ENCODE measurements around the gene PHOX2A. TPM values are rescaled to one million over a fixed set of nuclear protein-coding genes. Genes with fewer than 3 reads are reported as not detected.

PHOX2A gene
- total RNA-seq, 5 donors from 2014 or later (not counting 1 experiment from before 2014, with no cell fraction given) = not detected

DNA sequence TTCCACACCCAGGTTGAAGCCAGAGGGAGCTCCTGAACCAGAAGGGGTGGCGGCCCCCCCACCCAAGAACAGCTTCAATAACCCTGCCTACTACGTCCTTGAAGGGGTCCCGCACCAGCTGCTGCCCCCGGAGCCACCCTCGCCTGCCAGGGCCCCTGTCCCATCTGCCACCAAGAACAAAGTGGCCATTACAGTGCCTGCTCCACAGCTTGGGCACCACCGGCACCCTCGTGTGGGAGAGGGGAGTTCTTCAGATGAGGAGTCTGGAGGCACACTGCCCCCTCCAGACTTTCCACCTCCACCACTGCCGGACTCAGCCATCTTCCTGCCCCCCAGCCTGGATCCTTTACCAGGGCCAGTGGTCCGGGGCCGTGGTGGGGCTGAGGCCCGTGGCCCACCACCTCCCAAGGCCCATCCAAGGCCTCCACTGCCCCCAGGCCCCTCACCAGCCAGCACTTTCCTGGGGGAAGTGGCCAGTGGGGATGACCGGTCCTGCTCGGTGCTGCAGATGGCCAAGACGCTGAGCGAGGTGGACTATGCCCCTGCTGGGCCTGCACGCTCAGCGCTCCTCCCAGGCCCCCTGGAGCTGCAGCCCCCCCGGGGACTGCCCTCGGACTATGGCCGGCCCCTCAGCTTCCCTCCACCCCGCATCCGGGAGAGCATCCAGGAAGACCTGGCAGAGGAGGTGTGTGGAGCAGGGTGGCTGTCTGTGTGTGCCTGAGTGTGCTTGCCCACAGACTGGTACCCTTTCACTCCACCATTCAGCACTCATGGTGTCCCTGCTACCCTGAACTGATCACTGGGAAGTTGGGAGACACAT lies 6.7 kb downstream of the PHOX2A start:
- ATAC-seq (replicated peaks in 1 of 4) (no peak), DNase-seq (no peak)
- H3K27me3 Mint-ChIP-seq = peaks cover 24 to 28% of the 10 kb centered on the region in 2 donors
- WGBS (ENCODE audit: insufficient coverage) = 96% methylated on average over 12 of the region's 22 CpGs
- H3K4me3 Mint-ChIP-seq = no peak overlapping the region
- peaks cover 21 to 26% (median 21%) of the 10 kb centered on the region in 3 donors for H3K4me1 Mint-ChIP-seq
- CTCF ChIA-PET = interaction anchor here in 1 of 2 donors (0.9 to 1.0 kb wide), 2 partner anchors 14 to 54 kb away, joined by 3 to 5 read pairs; no protein-coding TSS in a partner anchor
- Histone ChIP-seq H3K36me3 (ENCODE audit: control insufficient read depth in 2 of 2, extremely low read depth in 1 of 2, insufficient read depth in 1 of 2, low read length in 1 of 2) (peaks cover 2 to 43% of the 10 kb centered on the region in 2 donors), H3K4me3 (ENCODE audit: control insufficient read depth in 1 of 2, extremely low read depth in 1 of 2, low read length in 1 of 2) (no peak overlapping the region), H3K27me3 (replicated peaks in 1 of 2; ENCODE audit: control insufficient read depth in 2 of 2, extremely low read depth in 1 of 2, insufficient read depth in 2 of 2, low read length in 1 of 2) (peaks cover 5 to 36% of the 10 kb centered on the region in 2 experiments), H3K4me1 (ENCODE audit: control insufficient read depth in 1 of 2, extremely low read depth in 1 of 2, insufficient read depth in 2 of 2, low read length in 2 of 2) (peaks cover 0 to 19% of the 10 kb centered on the region in 2 experiments), H3K27ac (ENCODE audit: low read length) (no peak overlapping the region), H3K9me3 (no peaks in the 10 kb centered on the region)
- POLR2A ChIA-PET = interaction anchor here in 1 of 2 donors (1.0 kb wide), 1 partner anchor 14 kb away, joined by 5 read pairs; no protein-coding TSS in a partner anchor
- H3K36me3 Mint-ChIP-seq = peaks cover 15% of the 10 kb centered on the region
- H3K9me3 Mint-ChIP-seq = no peaks in the 10 kb centered on the region
- no peak overlapping the region for H3K27ac Mint-ChIP-seq

GRCh38 chr11:72236774-72237111 lies 7.2 kb downstream of the PHOX2A start:
- H3K27ac Mint-ChIP-seq = peak overlapping the region; percentile 8 to 48
- peaks cover 15 to 20% (median 19%) of the 10 kb centered on the region in 3 donors for H3K4me1 Mint-ChIP-seq
- peaks cover 18 to 23% of the 10 kb centered on the region in 2 donors for H3K27me3 Mint-ChIP-seq
- CTCF ChIA-PET = no interaction called here
- no peak overlapping the region for H3K4me3 ChIP-seq (ENCODE audit: control insufficient read depth in 1 of 2, extremely low read depth in 1 of 2, low read length in 1 of 2)
- POLR2A ChIA-PET = no interaction called here
- WGBS (ENCODE audit: insufficient coverage) = 90% methylated on average over 2 of the region's 2 CpGs
- no peak overlapping the region for H3K27ac ChIP-seq (ENCODE audit: low read length)
- ATAC-seq (replicated peaks in 1 of 4) (no peak), DNase-seq (no peak)
- H3K36me3 ChIP-seq (ENCODE audit: control insufficient read depth in 2 of 2, extremely low read depth in 1 of 2, insufficient read depth in 1 of 2, low read length in 1 of 2) = peaks cover 2 to 49% of the 10 kb centered on the region in 2 donors
- H3K9me3 Mint-ChIP-seq = no peaks in the 10 kb centered on the region
- no peak overlapping the region for H3K4me3 Mint-ChIP-seq
- peaks cover 17% of the 10 kb centered on the region for H3K36me3 Mint-ChIP-seq
- peaks cover 0 to 19% of the 10 kb centered on the region in 2 experiments for H3K4me1 ChIP-seq (ENCODE audit: control insufficient read depth in 1 of 2, extremely low read depth in 1 of 2, insufficient read depth in 2 of 2, low read length in 2 of 2)
- no peaks in the 10 kb centered on the region for H3K9me3 ChIP-seq
- peaks cover 4 to 31% of the 10 kb centered on the region in 2 experiments for H3K27me3 ChIP-seq (replicated peaks in 1 of 2; ENCODE audit: control insufficient read depth in 2 of 2, extremely low read depth in 1 of 2, insufficient read depth in 2 of 2, low read length in 1 of 2)

DNA sequence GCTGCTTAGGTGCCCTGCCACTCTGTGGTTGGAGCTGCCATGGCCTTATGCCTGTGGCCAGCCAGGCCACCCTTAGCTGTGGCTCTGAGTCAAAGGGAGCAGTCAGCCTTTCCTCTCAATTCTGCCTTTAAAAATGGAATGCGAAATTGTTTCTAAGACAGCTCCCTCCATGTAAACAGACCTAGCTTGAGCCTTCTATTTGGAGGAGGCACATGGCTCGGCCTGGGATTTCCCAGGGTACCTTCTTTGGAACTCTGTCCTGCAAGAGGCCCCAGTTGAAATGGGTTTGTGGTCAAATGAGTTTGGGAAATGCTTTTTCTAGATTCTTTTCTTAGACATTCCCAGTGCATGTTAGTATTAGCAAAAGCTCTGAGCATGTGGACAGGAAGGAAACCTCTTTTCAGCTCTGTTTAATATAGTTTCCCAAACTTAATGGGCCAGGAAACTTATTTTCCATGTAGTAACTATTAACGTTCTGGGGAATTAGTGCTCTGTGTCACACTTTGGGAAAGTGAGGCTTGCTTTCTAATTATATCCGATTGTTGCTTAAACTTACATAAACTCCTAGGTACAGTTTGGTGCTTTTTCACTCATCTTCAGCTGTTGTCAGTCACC lies 7.8 kb downstream of the PHOX2A start:
- H3K4me1 ChIP-seq (ENCODE audit: control insufficient read depth in 1 of 2, extremely low read depth in 1 of 2, insufficient read depth in 2 of 2, low read length in 2 of 2) = peaks cover 0 to 18% of the 10 kb centered on the region in 2 experiments
- Mint-ChIP-seq H3K36me3 (peaks cover 23% of the 10 kb centered on the region), H3K4me3 (no peak overlapping the region), H3K4me1 (peaks cover 11 to 19% (median 18%) of the 10 kb centered on the region in 3 donors), H3K27me3 (peaks cover 14 to 18% of the 10 kb centered on the region in 2 donors), H3K27ac (peak overlapping the region; percentile 8 to 48), H3K9me3 (no peaks in the 10 kb centered on the region)
- H3K27ac ChIP-seq (ENCODE audit: low read length) = no peak overlapping the region
- no peaks in the 10 kb centered on the region for H3K9me3 ChIP-seq
- no CpG with 5 or more reads among the region's 4 CpGs for WGBS (ENCODE audit: insufficient coverage)
- CTCF ChIA-PET = interaction anchor here (0.6 kb wide), 2 partner anchors 29 to 182 kb away, joined by 3 to 4 read pairs; no protein-coding TSS in a partner anchor
- ATAC-seq (replicated peaks in 1 of 4) (no peak), DNase-seq (no peak)
- peaks cover 4 to 25% of the 10 kb centered on the region in 2 experiments for H3K27me3 ChIP-seq (replicated peaks in 1 of 2; ENCODE audit: control insufficient read depth in 2 of 2, extremely low read depth in 1 of 2, insufficient read depth in 2 of 2, low read length in 1 of 2)
- POLR2A ChIA-PET = interaction anchor here in 1 of 2 donors (0.6 kb wide), 1 partner anchor 250 kb away, joined by 10 read pairs; no protein-coding TSS in a partner anchor
- no peak overlapping the region for H3K4me3 ChIP-seq (ENCODE audit: control insufficient read depth in 1 of 2, extremely low read depth in 1 of 2, low read length in 1 of 2)
- H3K36me3 ChIP-seq (ENCODE audit: control insufficient read depth in 2 of 2, extremely low read depth in 1 of 2, insufficient read depth in 1 of 2, low read length in 1 of 2) = peaks cover 2 to 54% of the 10 kb centered on the region in 2 donors

DNA sequence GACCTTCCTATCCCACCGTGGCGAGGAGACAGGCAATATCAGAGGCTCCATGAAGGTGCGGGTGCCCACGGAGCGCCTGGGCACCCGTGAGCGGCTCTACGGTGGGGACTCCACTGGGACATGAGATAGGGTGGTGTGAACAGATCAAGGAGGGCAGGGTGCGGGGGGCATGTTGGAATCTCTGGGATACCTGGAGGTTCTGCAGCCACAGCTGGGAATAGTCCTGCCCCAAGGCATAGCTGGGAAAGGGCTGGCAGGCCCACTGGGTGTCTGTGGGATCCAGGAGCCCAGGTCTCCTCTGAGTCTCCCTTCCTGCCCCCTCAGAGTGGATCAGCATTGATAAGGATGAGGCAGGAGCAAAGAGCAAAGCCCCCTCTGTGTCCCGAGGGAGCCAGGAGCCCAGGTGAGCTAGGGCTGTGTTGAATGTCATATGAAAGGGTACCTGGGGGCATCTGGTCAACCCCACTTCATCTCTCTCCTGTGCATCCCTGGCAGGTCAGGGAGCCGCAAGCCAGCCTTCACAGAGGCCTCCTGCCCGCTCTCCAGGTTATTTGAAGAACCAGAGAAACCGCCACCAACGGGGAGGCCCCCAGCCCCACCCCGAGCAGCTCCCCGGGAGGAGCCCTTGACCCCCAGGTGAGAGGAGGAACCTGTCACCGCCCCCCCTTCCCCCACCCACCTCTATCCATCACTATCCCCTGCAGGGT lies 8.5 kb downstream of the PHOX2A start:
- H3K36me3 Mint-ChIP-seq = peaks cover 25% of the 10 kb centered on the region
- CTCF ChIA-PET = interaction anchor here in 1 of 2 donors (0.6 kb wide), 2 partner anchors 28 to 36 kb away, joined by 3 to 4 read pairs; no protein-coding TSS in a partner anchor

GRCh38 chr11:72234920-72235319 lies 9.1 kb downstream of the PHOX2A start:
- Histone ChIP-seq H3K4me3 (ENCODE audit: control insufficient read depth in 1 of 2, extremely low read depth in 1 of 2, low read length in 1 of 2) (no peak overlapping the region), H3K27ac (ENCODE audit: low read length) (no peak overlapping the region), H3K36me3 (ENCODE audit: control insufficient read depth in 2 of 2, extremely low read depth in 1 of 2, insufficient read depth in 1 of 2, low read length in 1 of 2) (peaks cover 8 to 66% of the 10 kb centered on the region in 2 donors), H3K4me1 (ENCODE audit: control insufficient read depth in 1 of 2, extremely low read depth in 1 of 2, insufficient read depth in 2 of 2, low read length in 2 of 2) (peaks cover 0 to 5% of the 10 kb centered on the region in 2 experiments), H3K27me3 (replicated peaks in 1 of 2; ENCODE audit: control insufficient read depth in 2 of 2, extremely low read depth in 1 of 2, insufficient read depth in 2 of 2, low read length in 1 of 2) (peaks cover 0 to 12% of the 10 kb centered on the region in 2 experiments), H3K9me3 (no peaks in the 10 kb centered on the region)
- Mint-ChIP-seq H3K9me3 (no peaks in the 10 kb centered on the region), H3K27me3 (peaks cover 4 to 7% of the 10 kb centered on the region in 2 donors), H3K27ac (peak overlapping the region in 1 of 2 donors; percentile 4), H3K4me3 (no peak overlapping the region), H3K36me3 (peaks cover 25% of the 10 kb centered on the region), H3K4me1 (peaks cover 0 to 9% (median 8%) of the 10 kb centered on the region in 3 donors)
- DNase-seq = no peak
- ATAC-seq (replicated peaks in 1 of 4) = no peak
- ChIA-PET POLR2A (interaction anchor here in 1 of 2 donors (0.6 kb wide), 1 partner anchor 171 kb away, joined by 6 read pairs; no protein-coding TSS in a partner anchor), CTCF (interaction anchor here (0.6 to 0.8 kb wide), 2 partner anchors 12 to 36 kb away, joined by 3 to 10 read pairs; no protein-coding TSS in a partner anchor)
- WGBS (ENCODE audit: insufficient coverage) = 100% methylated on average over 2 of the region's 4 CpGs

More for the DNA sequence above, 8.5 kb downstream of the PHOX2A start:
- Histone ChIP-seq H3K9me3 (no peaks in the 10 kb centered on the region), H3K4me3 (ENCODE audit: control insufficient read depth in 1 of 2, extremely low read depth in 1 of 2, low read length in 1 of 2) (no peak overlapping the region), H3K27me3 (replicated peaks in 1 of 2; ENCODE audit: control insufficient read depth in 2 of 2, extremely low read depth in 1 of 2, insufficient read depth in 2 of 2, low read length in 1 of 2) (peaks cover 0 to 18% of the 10 kb centered on the region in 2 experiments), H3K27ac (ENCODE audit: low read length) (no peak overlapping the region), H3K36me3 (ENCODE audit: control insufficient read depth in 2 of 2, extremely low read depth in 1 of 2, insufficient read depth in 1 of 2, low read length in 1 of 2) (peaks cover 2 to 61% of the 10 kb centered on the region in 2 donors), H3K4me1 (ENCODE audit: control insufficient read depth in 1 of 2, extremely low read depth in 1 of 2, insufficient read depth in 2 of 2, low read length in 2 of 2) (peaks cover 0 to 11% of the 10 kb centered on the region in 2 experiments)
- POLR2A ChIA-PET = interaction anchor here in 1 of 2 donors (0.6 kb wide), 1 partner anchor 249 kb away, joined by 10 read pairs; no protein-coding TSS in a partner anchor
- no peak overlapping the region for H3K27ac Mint-ChIP-seq
- ATAC-seq (replicated peaks in 1 of 4) (no peak), DNase-seq (no peak)
- no peaks in the 10 kb centered on the region for H3K9me3 Mint-ChIP-seq
- H3K4me1 Mint-ChIP-seq = peaks cover 4 to 13% (median 11%) of the 10 kb centered on the region in 3 donors
- 95% methylated on average over 7 of the region's 17 CpGs for WGBS (ENCODE audit: insufficient coverage)
- H3K27me3 Mint-ChIP-seq = peaks cover 7 to 11% of the 10 kb centered on the region in 2 donors
- no peak overlapping the region for H3K4me3 Mint-ChIP-seq

Data from T-cell (primary cell).